HL-60 (cell line): Measurements from ENCODE around the gene JAK1.

ENCODE experiments used
- DNase-seq, 2 experiments: peaks; one replicate each; pipeline ENCODE4 v3.0.0-alpha.2; 2010 to 2020; ENCODE audit warnings: low read depth in 1 of 2, low spot score in 1 of 2
- H3K27ac ChIP-seq: fragments of 250-450 bp; sonication (Bioruptor Pico); replicated peaks from 2 replicates; pipeline ENCODE4 v1.5.1; 2020; ENCODE audit warnings: mild to moderate bottlenecking, moderate library complexity
- H3K27me3 ChIP-seq: fragments of 250-450 bp; sonication (Bioruptor Pico); 2 replicates; pipeline ENCODE4 v1.5.1; 2021; ENCODE audit warnings: mild to moderate bottlenecking, moderate library complexity; ENCODE audit not compliant: insufficient read depth, poor library complexity, severe bottlenecking
- H3K4me3 ChIP-seq: replicated peaks from 2 replicates; pipeline ENCODE4 v1.5.1; 2011; ENCODE audit warnings: mild to moderate bottlenecking, control low read depth, low read length; ENCODE audit not compliant: insufficient read depth
- CTCF ChIP-seq: IDR thresholded peaks from one replicate; pipeline ENCODE4 v1.5.1; 2011; ENCODE audit warnings: low read length, control low read depth, inconsistent platforms; ENCODE audit not compliant: insufficient read depth
- GABPA ChIP-seq: IDR thresholded peaks from 2 replicates; pipeline ENCODE4 v1.6.1; 2012; ENCODE audit warnings: low read depth
- POLR2AphosphoS5 ChIP-seq: IDR thresholded peaks from 2 replicates; pipeline ENCODE4 v1.6.1; 2012; ENCODE audit warnings: low read depth
- SPI1 ChIP-seq: IDR thresholded peaks from 2 replicates; pipeline ENCODE4 v1.6.1; 2012; ENCODE audit warnings: low read depth, mild to moderate bottlenecking, borderline replicate concordance
- TF ChIP-seq, protein P1 (sequence below): IDR thresholded peaks from 2 replicates; pipeline ENCODE4 v1.6.1; 2012; ENCODE audit warnings: low read depth; ENCODE audit not compliant: insufficient replicate concordance

Gene JAK1

DNA sequence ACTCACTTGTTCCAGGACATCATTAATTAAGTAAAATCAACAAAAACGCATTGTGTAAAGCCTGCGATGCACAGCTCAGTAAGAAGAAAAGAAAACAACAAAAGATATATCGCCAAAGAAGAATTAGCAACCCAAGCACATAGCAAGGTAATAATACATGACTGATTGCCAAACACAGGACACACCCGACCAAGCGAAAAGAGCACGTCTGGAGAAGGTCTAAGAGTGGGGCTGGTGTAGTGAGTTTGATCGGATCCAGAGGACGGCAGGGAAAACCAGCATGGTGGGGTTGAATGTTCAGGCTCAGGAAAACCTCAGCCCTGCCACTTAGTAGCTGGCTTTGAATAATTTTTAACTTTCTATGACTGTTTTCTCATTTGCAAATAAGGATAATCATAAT, 69.8 kb downstream of the JAK1 start:
- no peak for TF ChIP-seq POLR2AphosphoS5
- TF ChIP-seq GABPA: no peak
- no peak for TF ChIP-seq CTCF
- no peak for TF ChIP-seq SPI1
- TF ChIP-seq, protein P1, sequence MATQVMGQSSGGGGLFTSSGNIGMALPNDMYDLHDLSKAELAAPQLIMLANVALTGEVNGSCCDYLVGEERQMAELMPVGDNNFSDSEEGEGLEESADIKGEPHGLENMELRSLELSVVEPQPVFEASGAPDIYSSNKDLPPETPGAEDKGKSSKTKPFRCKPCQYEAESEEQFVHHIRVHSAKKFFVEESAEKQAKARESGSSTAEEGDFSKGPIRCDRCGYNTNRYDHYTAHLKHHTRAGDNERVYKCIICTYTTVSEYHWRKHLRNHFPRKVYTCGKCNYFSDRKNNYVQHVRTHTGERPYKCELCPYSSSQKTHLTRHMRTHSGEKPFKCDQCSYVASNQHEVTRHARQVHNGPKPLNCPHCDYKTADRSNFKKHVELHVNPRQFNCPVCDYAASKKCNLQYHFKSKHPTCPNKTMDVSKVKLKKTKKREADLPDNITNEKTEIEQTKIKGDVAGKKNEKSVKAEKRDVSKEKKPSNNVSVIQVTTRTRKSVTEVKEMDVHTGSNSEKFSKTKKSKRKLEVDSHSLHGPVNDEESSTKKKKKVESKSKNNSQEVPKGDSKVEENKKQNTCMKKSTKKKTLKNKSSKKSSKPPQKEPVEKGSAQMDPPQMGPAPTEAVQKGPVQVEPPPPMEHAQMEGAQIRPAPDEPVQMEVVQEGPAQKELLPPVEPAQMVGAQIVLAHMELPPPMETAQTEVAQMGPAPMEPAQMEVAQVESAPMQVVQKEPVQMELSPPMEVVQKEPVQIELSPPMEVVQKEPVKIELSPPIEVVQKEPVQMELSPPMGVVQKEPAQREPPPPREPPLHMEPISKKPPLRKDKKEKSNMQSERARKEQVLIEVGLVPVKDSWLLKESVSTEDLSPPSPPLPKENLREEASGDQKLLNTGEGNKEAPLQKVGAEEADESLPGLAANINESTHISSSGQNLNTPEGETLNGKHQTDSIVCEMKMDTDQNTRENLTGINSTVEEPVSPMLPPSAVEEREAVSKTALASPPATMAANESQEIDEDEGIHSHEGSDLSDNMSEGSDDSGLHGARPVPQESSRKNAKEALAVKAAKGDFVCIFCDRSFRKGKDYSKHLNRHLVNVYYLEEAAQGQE: no peak
- H3K4me3 ChIP-seq: no peak overlapping the region
- DNase-seq: no peak
- no peaks in the 10 kb centered on the region for H3K27me3 ChIP-seq
- no peak overlapping the region for H3K27ac ChIP-seq

DNA sequence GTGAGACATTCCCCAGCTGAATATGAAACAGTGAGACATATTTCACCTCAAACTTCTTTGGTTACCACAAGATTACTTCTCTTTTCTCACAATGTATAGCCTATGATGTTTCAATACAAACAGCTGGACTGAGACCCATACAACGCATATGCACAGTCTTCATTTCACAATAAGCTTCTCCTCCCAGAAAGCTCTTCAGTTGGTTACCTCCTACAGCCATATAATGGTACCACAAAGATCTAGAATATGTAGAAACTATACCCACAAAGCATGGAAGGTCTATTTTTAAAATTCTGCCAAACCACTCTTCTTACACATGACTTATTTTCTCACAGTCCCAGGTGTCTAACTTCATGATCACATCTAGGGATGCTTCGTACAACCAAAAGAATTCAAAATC, 70.8 kb downstream of the JAK1 start:
- DNase-seq: peak; percentile 71 to 77
- H3K27ac ChIP-seq: 0 out of 2 replicates have a peak overlapping the region, but pooled peaks have one; percentile 13
- TF ChIP-seq POLR2AphosphoS5: peak; percentile 77
- TF ChIP-seq, protein P1: no peak
- no peak overlapping the region for H3K4me3 ChIP-seq
- no peaks in the 10 kb centered on the region for H3K27me3 ChIP-seq

GRCh38 chr1:64894438-64895196, 71.7 kb downstream of the JAK1 start:
- Histone ChIP-seq H3K27me3 (no peaks in the 10 kb centered on the region), H3K27ac (no peak overlapping the region), H3K4me3 (no peak overlapping the region)
- TF ChIP-seq POLR2AphosphoS5 (no peak), CTCF (no peak), GABPA (no peak), SPI1 (no peak)
- TF ChIP-seq, protein P1: no peak
- no peak for DNase-seq
